Stomach (tissue), 9 donors: Measurements from ENCODE around the gene RFX3. TPM values are rescaled to one million over a fixed set of nuclear protein-coding genes. Genes with fewer than 3 reads are reported as not detected.

ENCODE experiments used
- DNase-seq, 2 donors: peaks; one replicate each; pipeline versions ENCODE4 v3.0.0 to v3.0.0-alpha.2; 2013 to 2019
- H3K27ac ChIP-seq, 5 donors: fragments of 200-600 bp in 4 of 5; sonication (generic) in 4 of 5; one replicate each; pipeline ENCODE4 v1.5.1; 2013 to 2019; ENCODE audit warnings: mild to moderate bottlenecking in 1 of 5, moderate library complexity in 1 of 5
- H3K27me3 ChIP-seq, 3 donors: fragments of 200-600 bp; sonication (generic); one replicate each; pipeline ENCODE4 v1.5.1; 2017 to 2019; ENCODE audit warnings: mixed run types in 1 of 3
- H3K36me3 ChIP-seq, 4 donors: fragments of 200-600 bp; sonication (generic); 1 replicate in 3 of 4; 2 replicates in 1 of 4; pipeline ENCODE4 v1.5.1; 2016 to 2019
- H3K4me1 ChIP-seq, 4 donors: fragments of 200-600 bp; sonication (generic); one replicate each; pipeline ENCODE4 v1.5.1; 2016 to 2019
- H3K4me3 ChIP-seq, 4 donors: fragments of 200-600 bp; sonication (generic) in 3 of 4; one replicate each; pipeline ENCODE4 v1.5.1; 2016 to 2019; ENCODE audit warnings: mild to moderate bottlenecking in 1 of 4
- H3K9me3 ChIP-seq, 4 donors: fragments of 200-600 bp; sonication (generic); one replicate each; pipeline ENCODE4 v1.5.1; 2016 to 2019
- CTCF ChIP-seq, 7 experiments: fragments of 450-650 bp in 4 of 7; fragments of 200-600 bp in 3 of 7; sonication (generic) in 3 of 7; IDR thresholded peaks; one replicate each; pipeline ENCODE4 v1.5.1; 2016 to 2019; ENCODE audit warnings: antibody characterized with exemption in 7 of 7, control low read depth in 2 of 7, mild to moderate bottlenecking in 1 of 7
- EP300 ChIP-seq: sonication (generic); formaldehyde crosslinking; IDR thresholded peaks from one replicate; pipeline ENCODE4 v1.6.1; 2017; ENCODE audit warnings: antibody characterized with exemption
- POLR2A ChIP-seq, 4 donors: fragments of 450-650 bp; IDR thresholded peaks; one replicate each; pipeline ENCODE4 v1.6.1; 2016; ENCODE audit warnings: antibody characterized with exemption in 4 of 4, control low read depth in 2 of 4, mild to moderate bottlenecking in 1 of 4, moderate library complexity in 1 of 4
- POLR2AphosphoS5 ChIP-seq, 3 donors: sonication (generic); formaldehyde crosslinking; IDR thresholded peaks; one replicate each; pipeline ENCODE4 v1.6.1; 2016; ENCODE audit warnings: antibody characterized with exemption in 3 of 3
- WGBS, 5 donors: extraction: QIAGEN DNeasy Blood & Tissue Kit in 3 of 5; methylation state at CpG; one replicate each; pipeline versions ENCODE4 v1.1.5 to v1.1.7; 2013 to 2018; 5-methylcytosine and 5-hydroxymethylcytosine counted together
- intact Hi-C: fragments of 100-400 bp; cut with DNase I; formaldehyde crosslinking; loops from one replicate; pipeline ENCODE4 v1.15.1; 2023; ENCODE audit warnings: low total_unique reads
- polyA plus RNA-seq, 3 donors: library from polyadenylated mRNA; stranded (reverse); fragments of 200-250 nt; gene quantifications; one replicate each; pipeline ENCODE4 v1.2.3, GENCODE V29; 2013
- total RNA-seq, 5 donors: library from RNA; depleted of rRNA; stranded (reverse); fragments of >200 nt; gene quantifications; one replicate each; pipeline versions ENCODE4 v1.1.0 to v1.2.3, GENCODE V29; 2014 to 2016
- donor health status: healthy with polysubstance abuse.
- donor health status: Bipolar disorder and iron deficiency.
- donor health status: healthy.

RFX3 gene
- total and polyA plus RNA-seq, 8 donors = 0.76 to 22.8 (median 6.1) TPM

GRCh38 chr9:3458806-3459475, 66.9 kb downstream of the RFX3 start:
- no peak for TF ChIP-seq CTCF (IDR thresholded peaks at IDR 0.05)
- no peak for TF ChIP-seq EP300
- TF ChIP-seq POLR2AphosphoS5 (IDR thresholded peaks at IDR 0.05) = no peak
- TF ChIP-seq POLR2A (IDR thresholded peaks at IDR 0.05) = no peak
- no peaks in the 10 kb centered on the region for H3K36me3 ChIP-seq
- no peaks in the 10 kb centered on the region for H3K27me3 ChIP-seq
- intact Hi-C loops = no loop called here
- H3K4me1 ChIP-seq = no peaks in the 10 kb centered on the region
- WGBS, 5 donors = 82 to 91% (median 85%) methylated on average over 3 of the region's 3 CpGs
- no peak overlapping the region for H3K4me3 ChIP-seq
- no peaks in the 10 kb centered on the region for H3K9me3 ChIP-seq
- H3K27ac ChIP-seq = no peak overlapping the region
- peak in 1 of 2 donors; percentile 8 for DNase-seq

DNA sequence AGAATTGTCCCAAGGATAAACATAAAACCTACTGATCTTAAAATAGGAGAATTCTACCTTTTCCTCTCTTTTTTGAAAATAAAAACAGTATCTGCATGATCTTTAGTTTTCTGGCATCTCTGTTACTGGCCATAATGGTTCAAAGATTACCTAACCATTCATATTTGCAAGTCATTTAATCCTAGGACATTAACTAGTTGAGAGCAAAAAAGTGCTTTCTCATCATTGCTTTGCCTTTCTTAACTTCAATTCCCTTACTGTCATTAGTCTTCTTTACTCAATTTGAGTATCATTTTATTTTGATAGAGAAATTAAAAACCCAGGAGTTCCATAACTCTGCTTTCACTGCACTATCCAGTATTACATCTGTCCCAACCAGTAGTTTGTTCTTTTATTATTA, 68.6 kb downstream of the RFX3 start:
- intact Hi-C loops = no loop called here
- H3K27ac ChIP-seq = no peak overlapping the region
- H3K9me3 ChIP-seq = no peaks in the 10 kb centered on the region
- no peaks in the 10 kb centered on the region for H3K27me3 ChIP-seq
- DNase-seq = no peak
- H3K4me1 ChIP-seq = no peaks in the 10 kb centered on the region
- TF ChIP-seq POLR2A (IDR thresholded peaks at IDR 0.05) (no peak), POLR2AphosphoS5 (IDR thresholded peaks at IDR 0.05) (no peak), CTCF (IDR thresholded peaks at IDR 0.05) (no peak), EP300 (no peak)
- H3K4me3 ChIP-seq = no peak overlapping the region
- peaks cover 0 to 2% (median 0%) of the 10 kb centered on the region in 4 donors for H3K36me3 ChIP-seq

- Histone ChIP-seq H3K36me3 (peaks cover 0 to 7% (median 0%) of the 10 kb centered on the region in 4 donors), H3K27ac (no peak overlapping the region), H3K4me3 (no peak overlapping the region), H3K4me1 (no peaks in the 10 kb centered on the region), H3K9me3 (no peaks in the 10 kb centered on the region), H3K27me3 (no peaks in the 10 kb centered on the region)
- TF ChIP-seq POLR2AphosphoS5 (IDR thresholded peaks at IDR 0.05) = no peak
- no peak for TF ChIP-seq EP300
- no peak for TF ChIP-seq CTCF (IDR thresholded peaks at IDR 0.05)
- no peak for TF ChIP-seq POLR2A (IDR thresholded peaks at IDR 0.05)
- 83 to 93% (median 89%) methylated on average over 3 of the region's 3 CpGs for WGBS, 5 donors
- intact Hi-C loops = no loop called here
- DNase-seq = no peak
Observed at GRCh38 chr9:3455717-3456116, 70.1 kb downstream of the RFX3 start.

GRCh38 chr9:3455094-3455493, 70.7 kb downstream of the RFX3 start:
- H3K27me3 ChIP-seq = no peaks in the 10 kb centered on the region
- WGBS, 5 donors = 86 to 93% (median 89%) methylated on average over 2 of the region's 2 CpGs
- intact Hi-C loops = no loop called here
- H3K9me3 ChIP-seq = no peaks in the 10 kb centered on the region
- no peak overlapping the region for H3K27ac ChIP-seq
- no peak for DNase-seq
- H3K36me3 ChIP-seq = peaks cover 0 to 7% (median 0%) of the 10 kb centered on the region in 4 donors
- TF ChIP-seq POLR2AphosphoS5 (IDR thresholded peaks at IDR 0.05) (no peak), POLR2A (IDR thresholded peaks at IDR 0.05) (no peak), EP300 (no peak), CTCF (IDR thresholded peaks at IDR 0.05) (no peak)
- H3K4me3 ChIP-seq = no peak overlapping the region
- no peaks in the 10 kb centered on the region for H3K4me1 ChIP-seq
